GM19438 (cell line): ENCODE measurements around the gene BPGM.

Source experiments
- ATAC-seq: cut with Tn5 transposase; IDR thresholded peaks from one replicate; pipeline ENCODE4 v1.9.1; 2021; ENCODE audit warnings: low read depth; ENCODE audit not compliant: unreplicated experiment

Gene BPGM

GRCh38 chr7:134646425-134647305, at the start of gene BPGM:
BPGM (plus strand) TSS chr7:134646853; CDS start chr7:134661508, 14,655 bp downstream.
- ATAC-seq = peak; percentile 98

- ATAC-seq = no peak
Measured at GRCh38 chr7:134599371-134599770, 47.3 kb upstream of the BPGM start.

- ATAC-seq = no peak
Measured at GRCh38 chr7:134601459-134601858, 45.2 kb upstream of the BPGM start.

- no peak for ATAC-seq
Measured at GRCh38 chr7:134602881-134603451, 43.7 kb upstream of the BPGM start.

GRCh38 chr7:134605978-134606923, 40.4 kb upstream of the BPGM start:
- ATAC-seq = peak; percentile 84

GRCh38 chr7:134611611-134612151, 35.0 kb upstream of the BPGM start:
- no peak for ATAC-seq

- ATAC-seq = no peak
Measured at GRCh38 chr7:134612197-134612596, 34.5 kb upstream of the BPGM start.

- no peak for ATAC-seq
Measured at GRCh38 chr7:134613623-134614347, 32.9 kb upstream of the BPGM start.

- no peak for ATAC-seq
Measured at GRCh38 chr7:134616611-134617010, 30.0 kb upstream of the BPGM start.

- no peak for ATAC-seq
Measured at GRCh38 chr7:134618756-134619530, 27.7 kb upstream of the BPGM start.

- no peak for ATAC-seq
Measured at GRCh38 chr7:134619627-134620331, 26.9 kb upstream of the BPGM start.

- ATAC-seq = no peak
Measured at GRCh38 chr7:134622303-134622995, 24.2 kb upstream of the BPGM start.

GRCh38 chr7:134623193-134623592, 23.5 kb upstream of the BPGM start:
- ATAC-seq = no peak

- ATAC-seq = no peak
Measured at GRCh38 chr7:134625550-134625949, 21.1 kb upstream of the BPGM start.

- ATAC-seq = no peak
Measured at GRCh38 chr7:134627109-134627774, 19.4 kb upstream of the BPGM start.

GRCh38 chr7:134627775-134628153, 18.9 kb upstream of the BPGM start:
- ATAC-seq = no peak

GRCh38 chr7:134629445-134629844, 17.2 kb upstream of the BPGM start:
- no peak for ATAC-seq

- no peak for ATAC-seq
Measured at GRCh38 chr7:134630237-134630636, 16.4 kb upstream of the BPGM start.
